Lung (tissue), 12 donors: ENCODE measurements around the gene MITD1. TPM values are rescaled to one million over a fixed set of nuclear protein-coding genes. Genes with fewer than 3 reads are reported as not detected.

Experiments used
- ATAC-seq: fragments of 200-7000 bp; cut with Tn5 transposase; one replicate; pipeline ENCODE4 v1.9.1; 2020; ENCODE audit warnings: moderate number of reproducible peaks; ENCODE audit not compliant: insufficient read depth, low FRiP score
- DNase-seq, 3 donors: peaks; one replicate each; pipeline ENCODE4 v3.0.0-alpha.2; 2013 to 2017
- H3K27ac ChIP-seq, 2 donors: one replicate each; pipeline ENCODE4 v1.5.1; 2013; ENCODE audit warnings: mild to moderate bottlenecking in 2 of 2, moderate library complexity in 2 of 2, control low read depth in 1 of 2, inconsistent platforms in 1 of 2, low read depth in 1 of 2, low read length in 1 of 2
- H3K27me3 ChIP-seq, 3 donors: one replicate each; pipeline ENCODE4 v1.5.1; 2013; ENCODE audit warnings: low read length in 2 of 3; ENCODE audit not compliant: control insufficient read depth in 3 of 3, insufficient read depth in 3 of 3
- H3K36me3 ChIP-seq, 4 donors: one replicate each; pipeline ENCODE4 v1.5.1; 2013; ENCODE audit warnings: low read length in 4 of 4, mild to moderate bottlenecking in 1 of 4, moderate library complexity in 1 of 4; ENCODE audit not compliant: control insufficient read depth in 4 of 4, insufficient read depth in 4 of 4
- H3K4me1 ChIP-seq, 5 donors: one replicate each; pipeline ENCODE4 v1.5.1; 2013; ENCODE audit warnings: low read length in 5 of 5, mild to moderate bottlenecking in 2 of 5, moderate library complexity in 1 of 5; ENCODE audit not compliant: control insufficient read depth in 5 of 5, insufficient read depth in 5 of 5
- H3K4me3 ChIP-seq: one replicate; pipeline ENCODE4 v1.5.1; 2013; ENCODE audit warnings: mild to moderate bottlenecking, control low read depth, moderate library complexity
- H3K9ac ChIP-seq, 2 donors: one replicate each; pipeline ENCODE4 v1.5.1; 2013; ENCODE audit warnings: low read length in 2 of 2, control low read depth in 1 of 2; ENCODE audit not compliant: insufficient read depth in 1 of 2
- H3K9me3 ChIP-seq, 4 donors: one replicate each; pipeline ENCODE4 v1.5.1; 2013; ENCODE audit warnings: low read length in 3 of 4, mild to moderate bottlenecking in 1 of 4, moderate library complexity in 1 of 4; ENCODE audit not compliant: control insufficient read depth in 4 of 4, insufficient read depth in 3 of 4
- WGBS, 2 donors: extraction: QIAGEN DNeasy Blood & Tissue Kit; methylation state at CpG; one replicate each; pipeline ENCODE4 v1.1.7; 2013; 5-methylcytosine and 5-hydroxymethylcytosine counted together
- polyA plus RNA-seq, 2 donors: library from polyadenylated mRNA; stranded (reverse); fragments of 200-250 nt; gene quantifications; one replicate each; pipeline ENCODE4 v1.2.1, GENCODE V29; 2013
- total RNA-seq, 2 donors: library from RNA; depleted of rRNA in 1 of 2; stranded (reverse); fragments of >200 nt in 1 of 2; gene quantifications; one replicate each; pipeline ENCODE4 v1.2.1, GENCODE V29; 2014 to 2021
- TF ChIP-seq, protein P1 (sequence below): IDR thresholded peaks from 2 replicates; pipeline ENCODE4 v1.5.1; 2012; ENCODE audit warnings: mild to moderate bottlenecking; ENCODE audit errors: control extremely low read depth, extremely low read depth
- donor health status: control.
- donor health status: control.
- donor health status: Bipolar disorder and iron deficiency.
- donor health status: healthy.
- donor health status: DM: yes; HTN: yes; CAD: no.

Gene MITD1
- total and polyA plus RNA-seq, 4 donors = 17.6 to 57.1 (median 34.6) TPM

DNA sequence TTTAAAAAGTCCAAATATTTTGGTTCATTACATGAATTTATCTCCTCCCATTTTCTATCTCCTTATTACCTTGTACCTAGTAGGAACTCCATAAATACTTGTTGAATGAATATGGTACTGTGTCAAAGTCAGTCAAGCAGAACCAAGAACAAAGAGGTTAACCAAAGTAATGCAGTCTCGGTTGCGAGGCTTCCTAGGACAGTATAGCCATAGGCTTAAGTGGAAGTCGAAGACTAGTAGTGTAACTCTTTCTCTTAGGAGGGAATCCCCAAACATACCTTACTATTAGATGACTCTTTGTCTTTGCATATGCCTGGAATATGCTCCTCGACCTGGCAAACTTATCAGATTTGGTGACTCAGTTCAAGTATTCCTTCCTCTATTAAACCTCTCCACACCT, 21.3 kb downstream of the MITD1 start:
- Histone ChIP-seq H3K4me1 (peaks cover 0 to 7% (median 5%) of the 10 kb centered on the region in 5 donors), H3K9ac (no peak overlapping the region), H3K27me3 (no peaks in the 10 kb centered on the region), H3K36me3 (peaks cover 5 to 19% (median 11%) of the 10 kb centered on the region in 4 donors), H3K27ac (no peak overlapping the region), H3K9me3 (no peaks in the 10 kb centered on the region), H3K4me3 (no peak overlapping the region)
- TF ChIP-seq, protein P1, sequence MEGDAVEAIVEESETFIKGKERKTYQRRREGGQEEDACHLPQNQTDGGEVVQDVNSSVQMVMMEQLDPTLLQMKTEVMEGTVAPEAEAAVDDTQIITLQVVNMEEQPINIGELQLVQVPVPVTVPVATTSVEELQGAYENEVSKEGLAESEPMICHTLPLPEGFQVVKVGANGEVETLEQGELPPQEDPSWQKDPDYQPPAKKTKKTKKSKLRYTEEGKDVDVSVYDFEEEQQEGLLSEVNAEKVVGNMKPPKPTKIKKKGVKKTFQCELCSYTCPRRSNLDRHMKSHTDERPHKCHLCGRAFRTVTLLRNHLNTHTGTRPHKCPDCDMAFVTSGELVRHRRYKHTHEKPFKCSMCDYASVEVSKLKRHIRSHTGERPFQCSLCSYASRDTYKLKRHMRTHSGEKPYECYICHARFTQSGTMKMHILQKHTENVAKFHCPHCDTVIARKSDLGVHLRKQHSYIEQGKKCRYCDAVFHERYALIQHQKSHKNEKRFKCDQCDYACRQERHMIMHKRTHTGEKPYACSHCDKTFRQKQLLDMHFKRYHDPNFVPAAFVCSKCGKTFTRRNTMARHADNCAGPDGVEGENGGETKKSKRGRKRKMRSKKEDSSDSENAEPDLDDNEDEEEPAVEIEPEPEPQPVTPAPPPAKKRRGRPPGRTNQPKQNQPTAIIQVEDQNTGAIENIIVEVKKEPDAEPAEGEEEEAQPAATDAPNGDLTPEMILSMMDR = no peak
- 91% methylated on average over 4 of the region's 4 CpGs for WGBS, 2 donors
- DNase-seq (no peak), ATAC-seq (no peak)

DNA sequence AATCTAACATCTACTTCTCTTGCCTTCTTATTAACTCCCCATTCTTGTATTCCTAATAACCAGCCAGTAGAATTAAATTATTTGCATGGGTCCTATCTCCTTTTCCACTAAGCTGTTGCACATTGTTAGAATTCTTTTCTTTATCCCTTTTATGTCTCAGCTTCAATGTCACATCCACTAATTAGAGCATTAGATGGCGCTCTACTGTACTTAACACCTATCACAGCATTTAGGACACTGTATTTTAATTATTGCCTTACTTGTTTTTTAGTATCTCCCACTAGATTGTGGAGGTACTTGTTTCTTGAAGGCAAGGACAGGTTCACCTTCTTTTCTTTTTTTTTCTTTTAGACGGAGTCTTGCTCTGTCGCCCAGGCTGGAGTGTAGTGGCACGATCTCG, 22.3 kb downstream of the MITD1 start:
- H3K27ac ChIP-seq = no peak overlapping the region
- TF ChIP-seq, protein P1 = no peak
- H3K9ac ChIP-seq = no peak overlapping the region
- ATAC-seq = no peak
- no peak for DNase-seq
- no peaks in the 10 kb centered on the region for H3K9me3 ChIP-seq
- H3K4me1 ChIP-seq = peaks cover 4 to 16% (median 5%) of the 10 kb centered on the region in 5 donors
- no peak overlapping the region for H3K4me3 ChIP-seq
- no peaks in the 10 kb centered on the region for H3K27me3 ChIP-seq
- 95% methylated on average over 5 of the region's 5 CpGs for WGBS, 2 donors
- H3K36me3 ChIP-seq = peaks cover 5 to 19% (median 11%) of the 10 kb centered on the region in 4 donors

DNA sequence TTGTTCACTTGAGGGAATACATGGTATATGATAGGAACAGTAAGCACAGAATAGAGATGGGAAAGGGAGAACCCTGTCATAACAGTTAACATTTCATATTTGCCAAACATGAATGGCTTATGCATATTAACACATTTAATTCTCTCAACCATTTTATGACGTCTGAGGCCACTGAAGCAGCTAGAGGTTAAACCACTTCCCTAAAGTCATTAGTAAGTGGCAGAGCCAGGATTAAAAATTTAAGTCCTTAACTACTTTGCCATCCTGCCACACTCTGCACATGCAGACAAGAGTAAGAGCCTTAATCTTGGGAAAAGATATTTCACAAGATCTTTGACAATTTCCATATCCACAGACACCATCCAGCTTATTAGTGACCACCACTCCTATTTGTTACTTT, 24.0 kb downstream of the MITD1 start:
- TF ChIP-seq, protein P1 = no peak
- 42 to 70% methylated on average over 1 of the region's 1 CpG for WGBS, 2 donors
- peaks cover 4 to 18% (median 5%) of the 10 kb centered on the region in 5 donors for H3K4me1 ChIP-seq
- H3K36me3 ChIP-seq = peaks cover 5 to 19% (median 8%) of the 10 kb centered on the region in 4 donors
- DNase-seq (no peak), ATAC-seq (no peak)
- H3K27ac ChIP-seq = no peak overlapping the region
- no peak overlapping the region for H3K4me3 ChIP-seq
- no peak overlapping the region for H3K9ac ChIP-seq
- H3K27me3 ChIP-seq = no peaks in the 10 kb centered on the region
- H3K9me3 ChIP-seq = no peaks in the 10 kb centered on the region
